Activated T-cell treated with anti-CD3 and anti-CD28 coated beads for 4 hours (primary cell): ENCODE data around the gene ING3.

ENCODE experiments used
- DNase-seq: peaks from one replicate; pipeline ENCODE4 v3.0.0-alpha.2; 2020

Gene ING3

GRCh38 chr7:120990468-120991118 is 40.0 kb downstream of the ING3 start:
- DNase-seq = no peak

- no peak for DNase-seq
These were observed 40.6 kb downstream of the ING3 start for GRCh38 chr7:120991161-120991560.

GRCh38 chr7:120991581-120991980 is 41.0 kb downstream of the ING3 start:
- no peak for DNase-seq

GRCh38 chr7:120992272-120992964 is 41.8 kb downstream of the ING3 start:
- DNase-seq = no peak

GRCh38 chr7:120992965-120993494 is 42.5 kb downstream of the ING3 start:
- DNase-seq = no peak

- DNase-seq = no peak
These were observed 43.1 kb downstream of the ING3 start for GRCh38 chr7:120993553-120994191.

GRCh38 chr7:120994512-120995410 is 44.2 kb downstream of the ING3 start:
- DNase-seq = no peak

GRCh38 chr7:120995654-120996053 is 45.1 kb downstream of the ING3 start:
- DNase-seq = no peak

GRCh38 chr7:120996333-120996987 is 45.9 kb downstream of the ING3 start:
- DNase-seq = no peak

- no peak for DNase-seq
These were observed 46.4 kb downstream of the ING3 start for GRCh38 chr7:120996988-120997345.

GRCh38 chr7:120997882-120998474 is 47.4 kb downstream of the ING3 start:
- no peak for DNase-seq

GRCh38 chr7:120998520-120998919 is 47.9 kb downstream of the ING3 start:
- DNase-seq = no peak

GRCh38 chr7:120998996-120999565 is 48.5 kb downstream of the ING3 start:
- no peak for DNase-seq

GRCh38 chr7:121000081-121000983 is 49.8 kb downstream of the ING3 start:
- no peak for DNase-seq

- DNase-seq = no peak
These were observed 50.8 kb downstream of the ING3 start for GRCh38 chr7:121001234-121001906.

GRCh38 chr7:121002048-121002756 is 51.6 kb downstream of the ING3 start:
- no peak for DNase-seq

GRCh38 chr7:121002757-121003200 is 52.2 kb downstream of the ING3 start:
- DNase-seq = no peak

- DNase-seq = no peak
These were observed 53.6 kb downstream of the ING3 start for GRCh38 chr7:121003986-121004685.
